Ishikawa (cell line): Measurements from ENCODE around the gene VAPB.

ENCODE experiments used
- CEBPB ChIP-seq: IDR thresholded peaks from 2 replicates; pipeline ENCODE4 v1.6.1; 2012
- CREB1 ChIP-seq: IDR thresholded peaks from 2 replicates; pipeline ENCODE4 v1.6.1; 2012; ENCODE audit warnings: low read depth
- EGR1 ChIP-seq: IDR thresholded peaks from 2 replicates; pipeline ENCODE4 v1.6.1; 2012
- EP300 ChIP-seq: IDR thresholded peaks from 2 replicates; pipeline ENCODE4 v1.6.1; 2012; ENCODE audit warnings: borderline replicate concordance
- FOXM1 ChIP-seq: IDR thresholded peaks from 2 replicates; pipeline ENCODE4 v1.6.1; 2012; ENCODE audit warnings: low read depth, borderline replicate concordance
- NFIC ChIP-seq: IDR thresholded peaks from 2 replicates; pipeline ENCODE4 v1.6.1; 2012
- RAD21 ChIP-seq: IDR thresholded peaks from 2 replicates; pipeline ENCODE4 v1.6.1; 2012; ENCODE audit warnings: low read depth
- TAF1 ChIP-seq: IDR thresholded peaks from 2 replicates; pipeline ENCODE4 v1.6.1; 2012; ENCODE audit warnings: low read depth, mild to moderate bottlenecking
- TCF12 ChIP-seq: IDR thresholded peaks from 2 replicates; pipeline ENCODE4 v1.6.1; 2012; ENCODE audit warnings: low read depth
- TEAD4 ChIP-seq: IDR thresholded peaks from 2 replicates; pipeline ENCODE4 v1.6.1; 2012
- YY1 ChIP-seq: IDR thresholded peaks from 2 replicates; pipeline ENCODE4 v1.6.1; 2012; ENCODE audit warnings: low read depth
- ZBTB7A ChIP-seq: IDR thresholded peaks from 2 replicates; pipeline ENCODE4 v1.6.1; 2012; ENCODE audit warnings: low read depth
- TF ChIP-seq, protein P1 (sequence below): IDR thresholded peaks from 2 replicates; pipeline ENCODE4 v1.6.1; 2012; ENCODE audit warnings: low read depth, mild to moderate bottlenecking
- TF ChIP-seq, protein P2 (sequence below): IDR thresholded peaks from 2 replicates; pipeline ENCODE4 v1.6.1; 2012
- TF ChIP-seq, protein P3 (sequence below): IDR thresholded peaks from 2 replicates; pipeline ENCODE4 v1.6.1; 2012

VAPB gene

DNA sequence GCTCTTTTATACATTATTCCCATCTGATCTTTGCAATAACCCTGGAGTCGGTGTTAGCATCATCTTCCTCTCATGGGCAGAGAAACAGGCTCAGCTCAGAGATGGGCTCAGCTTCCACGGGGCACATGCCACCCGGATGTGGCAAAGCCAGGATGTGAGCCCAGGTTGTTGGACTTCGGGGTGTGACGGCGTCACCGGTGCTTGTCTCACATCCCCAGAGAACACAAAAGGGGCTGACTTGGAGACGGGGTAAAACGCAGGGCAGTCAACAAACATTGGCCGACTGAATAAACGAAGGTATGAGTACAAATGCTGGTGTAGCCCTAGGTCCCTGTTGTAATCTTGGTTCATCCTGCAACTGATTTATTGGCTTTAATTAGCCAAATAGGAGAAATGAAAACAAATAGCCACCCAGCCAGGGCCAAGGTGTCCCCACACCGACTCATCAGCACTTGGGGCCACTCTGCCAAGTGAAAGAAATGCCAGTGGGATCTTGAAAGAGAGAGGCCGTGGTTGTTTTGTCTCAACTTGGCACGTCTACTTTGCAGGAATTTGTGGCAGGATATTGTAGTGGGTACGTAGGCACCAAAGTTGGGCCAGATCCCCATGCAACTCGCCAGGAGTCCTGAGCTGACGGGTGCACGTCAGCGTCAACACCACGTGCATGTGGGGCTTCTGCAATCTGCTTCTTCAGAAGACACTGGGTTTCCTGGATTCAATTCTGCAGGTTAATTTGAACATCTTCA is 83.4 kb downstream of the VAPB start:
- no peak for TF ChIP-seq CEBPB
- TF ChIP-seq EP300: no peak
- TF ChIP-seq FOXM1: no peak
- no peak for TF ChIP-seq TCF12
- TF ChIP-seq NFIC: no peak
- no peak for TF ChIP-seq YY1
- TF ChIP-seq EGR1: no peak
- no peak for TF ChIP-seq CREB1

DNA sequence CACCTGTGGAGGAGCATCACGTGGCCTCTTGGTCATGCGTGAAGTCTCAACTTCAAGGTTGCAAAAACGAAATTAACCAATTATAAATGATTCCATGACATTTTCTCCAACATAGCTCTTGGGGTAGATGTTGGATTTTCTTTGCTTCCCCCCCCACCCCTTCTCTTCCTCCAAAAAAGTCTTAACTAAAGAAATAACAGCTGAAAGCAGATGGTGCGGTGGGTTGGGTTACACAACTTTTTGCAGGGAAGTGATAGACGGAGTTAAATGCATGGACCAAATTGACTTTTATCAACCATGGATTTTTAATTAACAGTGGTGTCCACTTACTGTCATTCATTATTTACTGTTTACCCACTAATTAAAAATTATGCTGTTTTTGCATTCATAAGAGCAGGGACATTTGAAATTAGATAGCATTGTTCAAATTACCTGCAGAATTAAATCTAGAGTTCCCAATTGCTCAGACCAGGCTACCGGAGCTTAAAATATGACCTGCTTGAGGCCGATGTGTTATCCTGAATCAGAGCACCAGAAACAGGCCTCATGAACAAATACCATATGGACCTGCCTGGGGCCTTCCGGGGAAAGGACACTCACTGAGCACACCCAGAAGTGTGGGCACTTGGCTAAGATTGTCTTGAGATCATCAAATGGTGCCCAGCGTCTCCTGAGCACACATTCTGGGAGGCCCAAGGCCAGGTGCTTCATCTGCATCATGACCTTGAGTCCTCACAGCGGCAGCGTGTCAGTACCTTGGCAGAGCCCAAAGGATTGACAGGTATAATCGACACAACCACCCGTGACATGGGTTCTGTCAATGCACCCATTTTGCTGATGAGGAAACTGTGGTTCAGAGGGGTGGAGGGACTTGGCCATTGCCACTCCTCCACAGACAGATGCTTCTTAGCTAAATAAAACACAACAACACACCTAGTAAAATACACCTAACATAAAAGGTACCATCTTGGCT is 84.7 kb downstream of the VAPB start:
- no peak for TF ChIP-seq CEBPB
- no peak for TF ChIP-seq RAD21
- no peak for TF ChIP-seq EP300
- TF ChIP-seq, protein P1, sequence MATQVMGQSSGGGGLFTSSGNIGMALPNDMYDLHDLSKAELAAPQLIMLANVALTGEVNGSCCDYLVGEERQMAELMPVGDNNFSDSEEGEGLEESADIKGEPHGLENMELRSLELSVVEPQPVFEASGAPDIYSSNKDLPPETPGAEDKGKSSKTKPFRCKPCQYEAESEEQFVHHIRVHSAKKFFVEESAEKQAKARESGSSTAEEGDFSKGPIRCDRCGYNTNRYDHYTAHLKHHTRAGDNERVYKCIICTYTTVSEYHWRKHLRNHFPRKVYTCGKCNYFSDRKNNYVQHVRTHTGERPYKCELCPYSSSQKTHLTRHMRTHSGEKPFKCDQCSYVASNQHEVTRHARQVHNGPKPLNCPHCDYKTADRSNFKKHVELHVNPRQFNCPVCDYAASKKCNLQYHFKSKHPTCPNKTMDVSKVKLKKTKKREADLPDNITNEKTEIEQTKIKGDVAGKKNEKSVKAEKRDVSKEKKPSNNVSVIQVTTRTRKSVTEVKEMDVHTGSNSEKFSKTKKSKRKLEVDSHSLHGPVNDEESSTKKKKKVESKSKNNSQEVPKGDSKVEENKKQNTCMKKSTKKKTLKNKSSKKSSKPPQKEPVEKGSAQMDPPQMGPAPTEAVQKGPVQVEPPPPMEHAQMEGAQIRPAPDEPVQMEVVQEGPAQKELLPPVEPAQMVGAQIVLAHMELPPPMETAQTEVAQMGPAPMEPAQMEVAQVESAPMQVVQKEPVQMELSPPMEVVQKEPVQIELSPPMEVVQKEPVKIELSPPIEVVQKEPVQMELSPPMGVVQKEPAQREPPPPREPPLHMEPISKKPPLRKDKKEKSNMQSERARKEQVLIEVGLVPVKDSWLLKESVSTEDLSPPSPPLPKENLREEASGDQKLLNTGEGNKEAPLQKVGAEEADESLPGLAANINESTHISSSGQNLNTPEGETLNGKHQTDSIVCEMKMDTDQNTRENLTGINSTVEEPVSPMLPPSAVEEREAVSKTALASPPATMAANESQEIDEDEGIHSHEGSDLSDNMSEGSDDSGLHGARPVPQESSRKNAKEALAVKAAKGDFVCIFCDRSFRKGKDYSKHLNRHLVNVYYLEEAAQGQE: no peak
- no peak for TF ChIP-seq TAF1
- no peak for TF ChIP-seq FOXM1
- no peak for TF ChIP-seq EGR1
- TF ChIP-seq, protein P2, sequence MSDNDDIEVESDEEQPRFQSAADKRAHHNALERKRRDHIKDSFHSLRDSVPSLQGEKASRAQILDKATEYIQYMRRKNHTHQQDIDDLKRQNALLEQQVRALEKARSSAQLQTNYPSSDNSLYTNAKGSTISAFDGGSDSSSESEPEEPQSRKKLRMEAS: no peak
- TF ChIP-seq TEAD4: no peak
- TF ChIP-seq, protein P3, sequence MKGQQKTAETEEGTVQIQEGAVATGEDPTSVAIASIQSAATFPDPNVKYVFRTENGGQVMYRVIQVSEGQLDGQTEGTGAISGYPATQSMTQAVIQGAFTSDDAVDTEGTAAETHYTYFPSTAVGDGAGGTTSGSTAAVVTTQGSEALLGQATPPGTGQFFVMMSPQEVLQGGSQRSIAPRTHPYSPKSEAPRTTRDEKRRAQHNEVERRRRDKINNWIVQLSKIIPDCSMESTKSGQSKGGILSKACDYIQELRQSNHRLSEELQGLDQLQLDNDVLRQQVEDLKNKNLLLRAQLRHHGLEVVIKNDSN: no peak
- no peak for TF ChIP-seq ZBTB7A

DNA sequence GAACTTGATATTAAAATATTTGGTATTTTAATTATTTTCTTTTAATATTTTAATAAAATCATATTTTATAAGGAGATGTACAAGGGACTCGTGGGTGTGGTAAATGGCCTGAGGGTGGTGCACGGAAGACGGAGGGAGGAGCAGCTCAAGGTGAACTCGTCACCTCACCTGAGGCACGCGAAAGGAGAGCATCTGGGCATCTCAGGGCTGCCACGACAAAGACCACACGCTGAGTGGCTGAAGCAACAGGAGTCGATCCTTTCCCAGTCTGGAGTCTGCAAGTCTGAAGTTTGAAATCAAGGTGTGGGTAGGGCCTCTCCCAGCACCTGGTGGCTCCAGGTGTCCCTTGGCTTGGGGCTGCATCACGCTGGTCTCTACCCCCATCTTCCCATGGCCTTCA is 86.4 kb downstream of the VAPB start:
- TF ChIP-seq TCF12: no peak
- TF ChIP-seq, protein P1: no peak
- no peak for TF ChIP-seq YY1
- TF ChIP-seq, protein P2: no peak
- no peak for TF ChIP-seq ZBTB7A
- TF ChIP-seq EP300: no peak
- TF ChIP-seq FOXM1: no peak
- no peak for TF ChIP-seq RAD21
- no peak for TF ChIP-seq NFIC
- no peak for TF ChIP-seq EGR1
- TF ChIP-seq, protein P3: no peak
- no peak for TF ChIP-seq TAF1
- no peak for TF ChIP-seq TEAD4
- no peak for TF ChIP-seq CREB1
- no peak for TF ChIP-seq CEBPB

DNA sequence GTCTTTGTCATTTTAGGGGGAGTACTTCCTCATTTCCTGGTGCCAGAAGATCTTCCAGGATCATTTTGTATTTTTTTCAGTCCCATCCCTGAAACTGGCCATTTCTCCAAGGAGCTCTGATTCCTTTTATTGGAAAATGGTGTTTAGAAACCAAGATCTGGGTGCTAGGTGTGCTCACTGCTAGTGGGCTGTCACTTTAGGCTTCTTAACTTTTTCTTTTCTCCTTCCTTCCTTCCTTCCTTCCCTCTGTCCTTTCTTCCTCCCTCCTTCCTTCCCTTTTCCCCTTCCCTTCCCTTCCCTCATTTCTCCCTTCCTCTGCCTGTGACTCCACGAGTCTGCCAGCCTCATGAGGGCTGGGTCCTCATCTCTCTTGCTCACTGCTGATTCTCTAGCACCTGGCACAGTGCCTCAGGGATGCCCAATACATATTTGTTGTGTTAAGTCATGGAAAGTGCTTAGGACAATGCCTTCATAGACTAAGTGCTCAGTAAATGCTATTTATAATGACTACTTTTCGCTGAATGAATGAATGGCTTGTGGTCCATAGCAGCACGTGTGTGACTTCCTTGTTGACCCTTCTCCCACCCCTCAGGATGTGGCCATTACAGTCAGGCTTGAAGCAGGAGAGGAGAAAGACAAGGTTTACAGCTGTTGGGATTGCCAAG is 89.2 kb downstream of the VAPB start:
- TF ChIP-seq, protein P1: no peak
- TF ChIP-seq EP300 (no peak), RAD21 (no peak), YY1 (no peak), FOXM1 (no peak), EGR1 (no peak), ZBTB7A (no peak), CEBPB (no peak), NFIC (no peak), TAF1 (no peak), CREB1 (no peak), TCF12 (no peak), TEAD4 (no peak)
- TF ChIP-seq, protein P3: no peak
- TF ChIP-seq, protein P2: no peak
